ENCODE data around the gene ACSM2B. TPM values are rescaled to one million over a fixed set of nuclear protein-coding genes. Genes with fewer than 3 reads are reported as not detected.

Gene ACSM2B
- total and polyA plus RNA-seq, 12 donors = 0.01 to 0.13 TPM; not detected in 10

GRCh38 chr16:20520103-20520502 is 56.1 kb downstream of the ACSM2B start:
- Histone ChIP-seq H3K27me3 (no peaks in the 10 kb centered on the region), H3K4me3 (no peak overlapping the region), H3K27ac (no peak overlapping the region), H3K9me3 (no peaks in the 10 kb centered on the region), H3K4me1 (peaks cover 0 to 10% (median 4%) of the 10 kb centered on the region in 9 donors), H3K36me3 (no peaks in the 10 kb centered on the region)
- ATAC-seq (no peak), DNase-seq (no peak)
- intact Hi-C loops (cut with DNase I) = no loop called here
- WGBS, 2 donors = 90 to 94% methylated on average over 1 of the region's 1 CpG
- TF ChIP-seq CTCF (IDR thresholded peaks at IDR 0.05) = no peak

GRCh38 chr16:20519231-20519630 is 56.9 kb downstream of the ACSM2B start:
- no peak for TF ChIP-seq CTCF (IDR thresholded peaks at IDR 0.05)
- H3K4me3 ChIP-seq = no peak overlapping the region
- WGBS, 2 donors = 74 to 82% methylated on average over 3 of the region's 3 CpGs
- H3K4me1 ChIP-seq = peaks cover 0 to 10% (median 4%) of the 10 kb centered on the region in 9 donors
- intact Hi-C loops (cut with DNase I) = no loop called here
- H3K36me3 ChIP-seq = no peaks in the 10 kb centered on the region
- H3K27ac ChIP-seq = no peak overlapping the region
- no peaks in the 10 kb centered on the region for H3K9me3 ChIP-seq
- no peak for ATAC-seq
- H3K27me3 ChIP-seq = no peaks in the 10 kb centered on the region
- DNase-seq = no peak

- H3K27me3 ChIP-seq = no peaks in the 10 kb centered on the region
- 63 to 72% methylated on average over 3 of the region's 3 CpGs for WGBS, 2 donors
- no peaks in the 10 kb centered on the region for H3K36me3 ChIP-seq
- no peak overlapping the region for H3K27ac ChIP-seq
- ATAC-seq (no peak), DNase-seq (no peak)
- peaks cover 0 to 10% (median 4%) of the 10 kb centered on the region in 9 donors for H3K4me1 ChIP-seq
- no peaks in the 10 kb centered on the region for H3K9me3 ChIP-seq
- TF ChIP-seq CTCF (IDR thresholded peaks at IDR 0.05) = no peak
- intact Hi-C loops (cut with DNase I) = no loop called here
- H3K4me3 ChIP-seq = no peak overlapping the region
Observed at GRCh38 chr16:20517149-20517548, 59.0 kb downstream of the ACSM2B start.

- DNase-seq = no peak
Observed at GRCh38 chr16:20515688-20516090, 60.5 kb downstream of the ACSM2B start.

More at GRCh38 chr16:20515688-20516090, 60.5 kb downstream of the ACSM2B start:
- H3K27ac ChIP-seq = no peak overlapping the region
- TF ChIP-seq CTCF (IDR thresholded peaks at IDR 0.05) = no peak
- H3K36me3 ChIP-seq = no peaks in the 10 kb centered on the region
- peaks cover 0 to 10% (median 4%) of the 10 kb centered on the region in 9 donors for H3K4me1 ChIP-seq
- no peaks in the 10 kb centered on the region for H3K9me3 ChIP-seq
- no peak overlapping the region for H3K4me3 ChIP-seq
- intact Hi-C loops (cut with DNase I) = no loop called here
- H3K27me3 ChIP-seq = no peaks in the 10 kb centered on the region
- ATAC-seq = no peak

Data from heart right ventricle (tissue), 16 donors.